GM12891 (cell line): ENCODE measurements around the gene ASB16.
"Not testable (repeated sequence)": the region's sequence is repeated elsewhere in the genome, so short reads cannot be mapped to it uniquely, and the experiment has no call there.

Experiments used
- POLR2A ChIP-seq: IDR thresholded peaks from 2 replicates; pipeline ENCODE4 v1.6.1; 2011; ENCODE audit warnings: low read depth, low read length, control low read depth
- POLR2AphosphoS5 ChIP-seq: IDR thresholded peaks from 2 replicates; pipeline ENCODE4 v1.6.1; 2011; ENCODE audit warnings: low read depth, low read length, control low read depth
- POU2F2 ChIP-seq: IDR thresholded peaks from 2 replicates; pipeline ENCODE4 v1.6.1; 2011; ENCODE audit warnings: low read depth, mild to moderate bottlenecking, control low read depth, low read length, moderate library complexity
- SPI1 ChIP-seq: IDR thresholded peaks from 2 replicates; pipeline ENCODE4 v1.6.1; 2011; ENCODE audit warnings: low read depth, low read length, control low read depth
- TAF1 ChIP-seq: IDR thresholded peaks from 2 replicates; pipeline ENCODE4 v1.6.1; 2011; ENCODE audit warnings: low read depth, low read length, control low read depth

DNA sequence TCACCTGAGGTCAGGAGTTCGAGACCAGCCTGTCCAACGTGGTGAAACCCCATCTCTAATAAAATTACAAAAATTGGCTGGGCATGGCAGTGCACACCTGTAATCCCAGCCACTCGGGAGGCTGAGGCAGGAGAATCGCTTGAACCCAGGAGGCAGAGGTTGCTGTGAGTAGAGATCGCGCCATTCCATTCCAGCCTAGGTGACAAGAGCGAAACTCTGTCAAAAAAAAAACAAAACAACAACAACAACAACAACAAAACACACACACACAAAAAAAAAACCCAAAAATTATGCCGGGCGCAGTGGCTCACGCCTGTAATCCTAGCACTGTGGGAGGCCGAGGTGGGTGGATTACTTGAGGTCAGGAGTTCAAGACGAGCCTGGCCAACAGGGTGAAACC lies 39.1 kb upstream of the ASB16 start:
- not testable (repeated sequence) for TF ChIP-seq POLR2AphosphoS5, POLR2A, TAF1, POU2F2, SPI1
